Measurements from ENCODE around the gene EFNA5.

Gene EFNA5

DNA sequence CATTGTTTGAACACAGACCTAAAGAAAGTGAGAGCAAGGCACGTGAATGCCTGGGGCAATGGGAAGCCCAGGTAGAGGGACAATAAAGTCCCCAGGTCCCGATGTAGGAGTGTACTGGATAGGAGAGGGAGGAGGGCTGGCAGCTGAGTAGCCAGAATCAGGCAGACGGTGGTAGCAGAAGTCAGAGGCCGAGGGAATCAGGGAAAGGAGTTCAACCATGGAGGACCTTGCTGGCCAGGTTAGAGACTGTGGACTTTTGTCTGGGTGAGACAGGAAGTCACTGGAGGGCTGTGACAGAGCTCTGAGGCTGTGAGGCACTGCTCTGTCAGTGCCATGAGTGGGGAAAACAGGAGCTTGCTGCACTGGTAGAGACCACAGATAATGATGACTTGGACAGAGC, 248.2 kb downstream of the EFNA5 start:
- no peak overlapping the region for H3K4me3 Mint-ChIP-seq
- ATAC-seq = no peak

DNA sequence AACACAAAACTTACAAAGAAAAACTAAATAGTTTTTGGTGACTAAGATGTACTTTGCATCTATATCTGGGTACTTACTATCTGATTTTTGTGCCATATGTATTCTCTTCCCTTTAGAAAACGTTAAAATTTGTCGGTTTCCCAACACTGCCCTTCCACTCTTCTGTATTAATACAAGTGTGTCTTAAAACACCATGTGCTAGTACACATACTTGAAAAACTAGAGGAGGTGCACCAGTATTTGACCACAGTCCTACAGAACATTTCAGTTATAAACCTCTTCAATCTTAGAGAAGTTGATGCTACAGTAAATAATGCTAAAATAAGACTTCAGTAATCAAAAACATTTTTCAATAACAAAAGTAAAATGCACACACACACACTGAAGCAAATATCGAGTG, 251.2 kb downstream of the EFNA5 start:
- Mint-ChIP-seq H3K36me3 (no peaks in the 10 kb centered on the region), H3K9me3 (no peaks in the 10 kb centered on the region), H3K4me3 (no peak overlapping the region), H3K4me1 (no peaks in the 10 kb centered on the region), H3K27ac (no peak overlapping the region), H3K27me3 (peaks cover 17% of the 10 kb centered on the region)
- no peak for ATAC-seq

More for the DNA sequence above, 248.2 kb downstream of the EFNA5 start:
- H3K27me3 Mint-ChIP-seq = peaks cover 15% of the 10 kb centered on the region
- H3K9me3 Mint-ChIP-seq = no peaks in the 10 kb centered on the region
- H3K36me3 Mint-ChIP-seq = no peaks in the 10 kb centered on the region
- no peaks in the 10 kb centered on the region for H3K4me1 Mint-ChIP-seq
- H3K27ac Mint-ChIP-seq = no peak overlapping the region

DNA sequence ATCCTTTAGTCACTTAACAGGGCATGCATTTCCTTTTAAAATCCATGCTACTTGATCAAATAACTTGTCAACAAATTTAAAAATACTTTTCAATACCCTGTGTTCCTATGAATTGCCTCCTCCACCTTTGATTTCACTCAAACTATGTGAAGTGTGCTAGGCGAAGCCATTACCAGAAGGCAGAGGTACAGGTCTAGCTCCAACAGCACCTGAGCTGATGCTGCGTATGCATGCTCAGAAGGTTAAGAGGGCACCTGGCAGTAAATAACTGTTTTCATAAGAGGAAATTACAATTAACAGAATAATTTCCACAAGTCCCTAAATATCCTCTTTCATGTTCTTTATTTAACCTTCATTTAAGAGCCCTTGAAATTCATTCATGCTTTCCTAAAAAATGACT, 251.8 kb downstream of the EFNA5 start:
- ATAC-seq = no peak
- no peaks in the 10 kb centered on the region for H3K9me3 Mint-ChIP-seq
- H3K4me3 Mint-ChIP-seq = no peak overlapping the region
- no peak overlapping the region for H3K27ac Mint-ChIP-seq
- H3K4me1 Mint-ChIP-seq = no peaks in the 10 kb centered on the region
- peaks cover 23% of the 10 kb centered on the region for H3K27me3 Mint-ChIP-seq
- no peaks in the 10 kb centered on the region for H3K36me3 Mint-ChIP-seq

DNA sequence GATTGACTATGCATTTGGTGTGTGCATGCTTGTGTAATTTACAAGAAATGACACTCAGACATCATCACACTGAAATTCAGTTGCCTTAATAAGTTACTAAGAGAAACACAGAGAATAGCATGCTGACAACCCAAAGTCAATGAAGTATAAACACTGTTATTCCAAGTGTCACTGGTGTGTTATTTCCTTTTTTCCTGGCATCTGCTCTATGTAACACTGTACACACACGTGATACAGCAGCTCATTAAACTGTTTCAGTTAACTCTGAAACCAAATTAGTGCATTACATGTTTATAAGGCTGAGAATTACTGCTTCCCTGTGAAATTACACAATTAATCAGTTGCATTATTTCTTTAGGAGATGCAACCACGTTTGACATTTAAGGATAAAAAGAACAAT, 252.7 kb downstream of the EFNA5 start:
- Mint-ChIP-seq H3K4me1 (no peaks in the 10 kb centered on the region), H3K4me3 (no peak overlapping the region), H3K27me3 (peaks cover 23% of the 10 kb centered on the region), H3K36me3 (no peaks in the 10 kb centered on the region), H3K27ac (no peak overlapping the region), H3K9me3 (no peaks in the 10 kb centered on the region)
- no peak for ATAC-seq

DNA sequence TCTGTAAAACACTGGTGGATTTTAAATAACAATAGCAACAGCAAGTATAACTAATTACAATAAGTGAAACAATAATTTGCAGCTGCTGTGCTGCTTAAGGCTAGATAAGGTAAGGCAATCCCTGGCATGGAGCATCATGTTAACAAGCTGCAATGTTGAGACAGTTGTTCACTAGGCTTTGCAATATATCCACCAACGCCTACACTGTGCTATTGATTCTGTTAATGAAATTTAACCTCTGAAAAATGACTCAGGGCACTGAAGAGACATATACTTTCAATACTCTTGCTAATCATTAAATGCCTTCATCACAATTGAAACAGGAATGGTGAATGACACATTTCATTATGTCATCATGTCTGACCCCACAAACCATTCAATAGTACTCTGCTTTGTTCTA, 255.0 kb downstream of the EFNA5 start:
- Mint-ChIP-seq H3K4me3 (no peak overlapping the region), H3K27me3 (peaks cover 7% of the 10 kb centered on the region), H3K4me1 (no peaks in the 10 kb centered on the region), H3K36me3 (no peaks in the 10 kb centered on the region), H3K27ac (no peak overlapping the region), H3K9me3 (no peaks in the 10 kb centered on the region)
- no peak for ATAC-seq

DNA sequence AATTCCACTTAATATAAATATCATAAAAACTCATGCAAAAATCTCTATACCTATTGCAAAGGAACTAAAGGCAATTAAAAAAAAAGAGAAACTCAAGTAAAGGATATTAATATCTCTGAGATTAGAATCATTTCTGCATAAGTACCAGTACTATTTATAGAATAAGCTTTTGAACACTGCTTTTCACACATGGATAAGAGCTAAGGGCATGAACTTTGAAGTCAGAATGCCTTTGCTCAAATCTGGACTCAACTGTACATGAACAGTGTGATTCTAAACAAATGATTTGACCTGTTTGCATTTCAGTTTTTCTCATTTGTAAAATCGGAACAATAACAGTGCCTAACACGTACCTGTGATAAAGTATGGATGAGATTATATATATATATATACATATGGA, 255.9 kb downstream of the EFNA5 start:
- H3K27me3 Mint-ChIP-seq = peaks cover 7% of the 10 kb centered on the region

DNA sequence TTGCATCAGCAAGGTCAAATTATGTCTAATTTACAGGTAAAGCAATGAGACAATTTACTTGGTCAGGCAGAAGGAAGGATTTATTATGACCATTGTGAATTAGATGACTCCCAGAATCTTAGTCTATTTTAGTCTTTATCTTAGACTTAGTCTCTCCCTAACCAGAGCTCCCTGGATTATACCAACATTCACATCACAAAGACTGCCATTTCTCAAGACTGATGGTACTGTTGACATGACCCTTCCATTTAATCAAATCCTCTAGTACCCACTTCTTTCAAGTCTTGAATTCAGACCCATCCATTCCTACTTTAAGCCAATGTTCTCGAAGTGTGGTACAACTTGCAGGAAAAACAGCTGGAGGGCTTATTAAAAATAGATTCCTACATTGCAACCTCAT, 257.0 kb downstream of the EFNA5 start:
- no peaks in the 10 kb centered on the region for H3K9me3 Mint-ChIP-seq
- no peaks in the 10 kb centered on the region for H3K36me3 Mint-ChIP-seq
- ATAC-seq = no peak
- H3K4me3 Mint-ChIP-seq = no peak overlapping the region
- H3K4me1 Mint-ChIP-seq = no peaks in the 10 kb centered on the region
- H3K27me3 Mint-ChIP-seq = peaks cover 7% of the 10 kb centered on the region
- no peak overlapping the region for H3K27ac Mint-ChIP-seq

More for the DNA sequence above, 255.9 kb downstream of the EFNA5 start:
- Mint-ChIP-seq H3K36me3 (no peaks in the 10 kb centered on the region), H3K4me3 (no peak overlapping the region), H3K27ac (no peak overlapping the region), H3K9me3 (no peaks in the 10 kb centered on the region), H3K4me1 (no peaks in the 10 kb centered on the region)
- ATAC-seq = no peak

DNA sequence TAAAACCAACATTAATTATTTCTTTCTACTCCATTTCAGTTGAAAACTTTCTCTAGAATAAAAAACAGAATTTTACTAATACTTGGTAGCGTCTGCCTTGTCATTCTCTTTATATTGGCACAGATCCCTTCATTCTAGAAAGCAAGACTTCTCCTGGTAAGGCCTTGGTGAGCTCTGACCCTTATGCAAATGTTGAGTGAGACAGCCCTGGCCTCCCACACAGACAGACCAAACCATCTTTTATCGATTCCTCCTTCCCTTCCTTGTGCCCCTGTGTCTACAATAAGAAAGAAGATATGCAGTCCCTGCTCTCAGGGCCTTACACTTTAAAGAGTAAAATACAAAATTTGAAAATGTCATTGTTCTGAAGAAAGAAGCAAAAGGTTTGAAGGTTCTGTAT, 262.2 kb downstream of the EFNA5 start:
- Mint-ChIP-seq H3K4me3 (no peak overlapping the region), H3K4me1 (no peaks in the 10 kb centered on the region), H3K27ac (no peak overlapping the region), H3K9me3 (no peaks in the 10 kb centered on the region), H3K27me3 (no peaks in the 10 kb centered on the region), H3K36me3 (no peaks in the 10 kb centered on the region)
- ATAC-seq = no peak

DNA sequence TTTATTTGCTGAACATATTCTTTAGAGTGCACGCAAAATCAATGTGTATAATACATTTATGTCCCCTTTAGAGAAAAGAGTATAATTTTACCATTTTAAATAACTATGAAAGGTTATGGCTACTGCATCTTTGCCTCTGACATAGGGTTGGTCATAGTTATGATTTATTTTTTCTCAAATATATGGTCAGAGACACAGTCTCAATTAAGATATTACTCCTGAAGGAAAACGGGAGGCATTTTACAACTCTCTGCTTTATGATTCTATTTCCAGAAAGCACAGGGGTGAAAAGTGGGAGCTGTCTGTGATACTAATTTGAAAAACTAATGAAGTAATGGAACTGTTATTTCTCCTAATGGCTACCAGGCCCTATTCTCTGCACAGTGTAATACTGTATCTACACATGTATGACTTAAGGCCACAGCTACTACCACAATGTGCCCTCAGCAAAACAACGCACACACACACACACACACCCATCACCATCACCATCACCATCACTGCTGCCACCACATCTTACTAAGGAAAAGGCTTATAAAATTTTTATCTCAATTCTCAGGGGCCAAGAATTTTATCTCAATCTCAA, 262.9 kb downstream of the EFNA5 start:
- no peaks in the 10 kb centered on the region for H3K4me1 Mint-ChIP-seq
- no peaks in the 10 kb centered on the region for H3K36me3 Mint-ChIP-seq
- H3K27me3 Mint-ChIP-seq = no peaks in the 10 kb centered on the region
- H3K9me3 Mint-ChIP-seq = no peaks in the 10 kb centered on the region
- ATAC-seq = no peak
- no peak overlapping the region for H3K4me3 Mint-ChIP-seq
- H3K27ac Mint-ChIP-seq = no peak overlapping the region

DNA sequence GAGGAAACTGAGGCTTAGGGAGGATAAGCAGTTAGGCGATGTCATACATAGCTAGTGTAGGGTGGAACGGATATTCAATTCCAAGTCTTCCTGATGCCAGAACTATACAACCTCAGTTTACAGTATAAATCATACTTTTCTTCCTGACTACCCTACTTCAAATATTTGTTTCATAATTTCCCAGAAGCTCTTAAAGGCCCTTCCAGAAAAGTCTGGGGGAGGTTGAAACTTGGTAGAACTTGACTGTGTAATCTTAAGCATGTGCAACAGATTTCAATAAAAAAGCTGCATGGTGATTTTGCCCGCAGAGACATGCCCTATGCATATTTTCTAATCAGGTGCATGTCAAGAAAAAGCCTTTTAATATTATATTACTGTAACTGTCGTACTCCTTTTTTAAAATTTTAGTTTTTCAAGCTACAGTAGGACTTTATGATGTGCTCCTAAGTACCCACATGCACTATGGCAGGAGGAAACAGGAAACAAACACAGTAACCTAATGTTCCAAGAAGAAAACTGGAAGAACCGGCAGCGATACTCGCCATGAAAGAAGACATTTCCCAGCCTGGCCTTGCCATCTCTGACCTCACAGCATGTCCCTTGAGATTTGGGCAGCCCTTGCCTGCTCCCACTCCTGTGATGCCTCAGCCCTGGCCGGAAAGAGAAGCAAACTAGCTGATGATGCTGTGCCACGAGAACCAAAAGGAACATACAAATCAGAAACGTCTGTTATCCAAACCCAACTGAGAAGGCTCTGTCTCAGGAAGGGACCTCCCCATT, 266.0 kb downstream of the EFNA5 start:
- Mint-ChIP-seq H3K9me3 (no peaks in the 10 kb centered on the region), H3K27ac (no peak overlapping the region), H3K36me3 (no peaks in the 10 kb centered on the region), H3K27me3 (no peaks in the 10 kb centered on the region), H3K4me1 (no peaks in the 10 kb centered on the region), H3K4me3 (no peak overlapping the region)
- ATAC-seq = no peak

DNA sequence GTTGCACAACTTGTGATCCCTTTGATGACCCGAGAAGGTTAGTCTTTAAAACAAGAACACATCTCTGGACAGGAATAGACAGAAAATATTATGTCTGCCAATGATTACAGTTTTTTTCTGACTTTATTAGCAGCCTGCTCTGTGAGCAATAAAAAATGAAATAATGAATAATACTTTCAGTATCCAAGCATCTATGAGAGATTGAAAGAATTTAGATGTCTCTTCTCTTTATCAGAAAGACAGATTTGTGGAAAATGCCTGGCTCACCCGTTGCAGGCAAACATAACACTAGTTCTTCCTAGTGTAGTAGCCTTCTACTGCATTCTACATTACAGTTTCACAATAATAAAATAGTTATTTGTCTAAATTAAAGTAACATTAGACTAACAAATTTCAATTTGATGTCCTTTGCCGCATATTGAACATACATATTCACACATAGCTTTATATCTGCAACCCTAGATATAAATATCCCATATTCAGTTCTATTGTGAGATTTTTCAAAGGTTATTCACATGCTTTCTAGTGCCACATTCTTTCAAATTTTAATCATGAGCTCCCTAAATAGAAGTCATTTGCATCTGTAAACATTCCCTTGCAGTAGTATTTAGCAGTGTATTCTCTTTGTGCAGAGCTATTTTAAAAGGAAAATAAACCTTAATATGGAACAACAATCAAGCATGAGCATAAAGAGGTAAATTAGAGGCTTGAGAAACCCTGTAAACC, 267.3 kb downstream of the EFNA5 start:
- H3K27me3 Mint-ChIP-seq = peaks cover under 1% of the 10 kb centered on the region
- no peaks in the 10 kb centered on the region for H3K9me3 Mint-ChIP-seq
- no peak overlapping the region for H3K4me3 Mint-ChIP-seq
- no peaks in the 10 kb centered on the region for H3K36me3 Mint-ChIP-seq
- no peak for ATAC-seq
- no peak overlapping the region for H3K27ac Mint-ChIP-seq
- no peaks in the 10 kb centered on the region for H3K4me1 Mint-ChIP-seq

DNA sequence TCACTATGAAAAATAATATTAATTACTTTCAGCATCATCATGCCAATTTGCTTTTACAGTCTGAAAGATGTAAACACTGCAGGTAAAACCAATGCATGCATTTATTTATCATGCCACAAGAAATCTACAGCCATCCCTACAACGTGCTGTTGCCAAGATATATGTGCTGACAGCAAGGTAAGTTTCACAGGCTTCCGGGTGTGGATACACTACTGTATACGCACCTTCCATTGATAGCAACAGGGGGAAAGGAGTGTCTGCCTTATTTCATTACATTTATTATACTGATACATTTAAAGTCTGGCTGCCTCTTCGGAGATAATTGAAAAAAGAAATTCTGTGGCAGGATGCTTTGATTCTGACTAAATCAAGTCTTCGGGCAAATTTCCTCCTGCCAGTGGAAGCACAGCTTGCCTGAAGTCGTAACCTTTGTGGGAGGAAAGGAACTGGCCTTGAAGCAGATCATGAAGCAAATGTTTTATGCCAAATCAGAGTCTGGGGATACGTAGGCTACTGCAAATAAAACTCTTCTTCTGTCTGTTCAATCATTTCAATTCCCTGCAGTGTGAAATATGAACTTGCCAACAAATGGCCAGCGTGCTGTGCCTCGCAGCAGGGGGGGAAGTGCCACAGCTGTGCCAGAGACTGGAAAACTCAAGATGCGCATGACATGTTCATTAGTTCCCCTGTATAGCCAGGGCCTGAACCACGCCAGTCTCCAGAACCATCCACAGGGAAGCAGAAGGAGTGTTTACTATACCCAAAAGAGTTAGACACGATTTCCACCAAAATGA, 268.1 kb downstream of the EFNA5 start:
- H3K27me3 Mint-ChIP-seq = peaks cover 8% of the 10 kb centered on the region
- H3K4me1 Mint-ChIP-seq = no peaks in the 10 kb centered on the region
- H3K9me3 Mint-ChIP-seq = no peaks in the 10 kb centered on the region
- no peaks in the 10 kb centered on the region for H3K36me3 Mint-ChIP-seq
- H3K27ac Mint-ChIP-seq = no peak overlapping the region
- ATAC-seq = no peak
- no peak overlapping the region for H3K4me3 Mint-ChIP-seq

DNA sequence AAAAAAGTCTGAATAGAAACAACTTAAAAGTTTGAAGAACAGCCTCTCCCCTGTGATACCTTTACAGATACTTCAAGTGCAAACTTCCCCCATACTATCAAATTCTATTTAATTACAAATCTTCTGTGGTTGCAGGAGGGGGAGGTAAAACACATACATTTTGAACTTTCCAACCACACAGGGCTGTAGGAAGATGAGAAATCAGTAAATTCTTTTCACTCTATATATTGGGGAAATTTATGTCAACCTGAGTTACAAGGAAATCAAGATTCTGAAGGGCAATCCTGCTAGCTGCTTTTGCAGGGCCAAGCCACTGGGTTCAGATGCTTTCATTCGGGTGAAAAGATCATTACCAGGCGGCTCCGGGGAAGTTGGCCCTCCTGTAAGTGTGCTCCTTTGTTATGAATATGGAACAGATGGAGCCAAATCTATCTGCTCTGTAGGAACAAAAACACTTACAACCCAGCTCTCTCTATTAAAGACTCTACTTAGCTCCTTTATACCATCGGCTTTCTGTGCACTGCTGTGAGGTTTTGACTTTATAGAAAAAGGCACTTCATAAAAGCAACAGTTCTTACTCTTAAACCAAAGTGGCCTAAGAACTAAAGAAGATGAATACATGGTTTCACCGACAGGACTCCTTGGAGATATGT, 269.1 kb downstream of the EFNA5 start:
- H3K36me3 Mint-ChIP-seq = no peaks in the 10 kb centered on the region
- peaks cover under 1% of the 10 kb centered on the region for H3K4me1 Mint-ChIP-seq
- H3K27me3 Mint-ChIP-seq = peaks cover 16% of the 10 kb centered on the region
- peak; percentile 12 for ATAC-seq
- no peaks in the 10 kb centered on the region for H3K9me3 Mint-ChIP-seq
- H3K27ac Mint-ChIP-seq = no peak overlapping the region
- no peak overlapping the region for H3K4me3 Mint-ChIP-seq

DNA sequence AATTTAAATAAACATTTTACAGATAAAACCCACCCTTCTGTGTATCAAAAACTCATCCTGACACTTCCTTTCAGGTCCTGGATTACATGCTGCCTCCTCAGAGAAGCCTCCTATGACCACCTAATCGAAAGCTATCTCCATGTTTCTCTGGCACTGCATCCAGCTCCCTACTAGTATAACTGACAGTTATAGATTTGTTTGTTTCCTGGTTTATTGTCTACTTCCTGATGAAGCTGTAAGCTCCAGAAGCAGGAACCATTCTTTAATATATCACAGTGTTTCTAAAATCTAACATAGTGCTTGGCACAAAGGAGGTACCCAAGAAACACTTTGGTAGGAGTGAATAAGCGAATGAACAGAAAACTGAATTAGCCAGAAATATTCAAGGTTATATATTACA, 270.4 kb downstream of the EFNA5 start:
- Mint-ChIP-seq H3K4me3 (no peak overlapping the region), H3K9me3 (no peaks in the 10 kb centered on the region), H3K27me3 (peaks cover 27% of the 10 kb centered on the region), H3K27ac (no peak overlapping the region), H3K4me1 (peaks cover 11% of the 10 kb centered on the region), H3K36me3 (no peaks in the 10 kb centered on the region)
- no peak for ATAC-seq

DNA sequence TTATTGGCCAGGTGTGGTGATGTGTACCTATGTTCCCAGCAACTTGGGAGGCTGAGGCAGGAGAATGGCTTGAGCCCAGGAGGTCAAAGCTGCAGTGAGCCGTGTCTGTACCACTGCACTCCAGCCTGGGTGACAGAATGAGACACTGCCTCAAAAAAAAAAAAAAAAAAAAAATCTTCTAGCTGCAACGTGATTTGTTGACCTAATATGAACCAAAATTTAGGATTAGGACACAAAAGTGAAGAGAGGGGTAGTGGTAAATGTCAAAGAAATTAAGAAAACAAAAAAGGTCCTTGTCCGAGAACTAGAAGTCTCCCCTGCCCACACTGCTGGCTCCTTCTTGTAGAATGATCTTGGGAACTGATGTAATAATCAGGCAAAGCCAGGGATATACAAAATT, 272.0 kb downstream of the EFNA5 start:
- H3K27ac Mint-ChIP-seq = no peak overlapping the region
- H3K36me3 Mint-ChIP-seq = no peaks in the 10 kb centered on the region
- peaks cover 27% of the 10 kb centered on the region for H3K27me3 Mint-ChIP-seq
- no peak for ATAC-seq
- peaks cover 11% of the 10 kb centered on the region for H3K4me1 Mint-ChIP-seq
- H3K4me3 Mint-ChIP-seq = no peak overlapping the region
- no peaks in the 10 kb centered on the region for H3K9me3 Mint-ChIP-seq

Measured in stimulated activated memory B cell treated with anti-CD40 and anti-IgM and Interleukin-4, amounts not matched to agents 10 μg/mL and 1 μg/mL and 100 μg/mL, for 72 hours (primary cell).